ENCODE measurements around the gene BRD2. TPM values are rescaled to one million over a fixed set of nuclear protein-coding genes. Genes with fewer than 3 reads are reported as not detected.

Gene BRD2
- total RNA-seq, 3 donors from 2014 or later: 133 to 195 (median 168) TPM

GRCh38 chr6:32979720-32980487 is 11.5 kb downstream of the BRD2 start:
- Histone ChIP-seq H3K9me3 (no peaks in the 10 kb centered on the region), H3K4me3 (no peak overlapping the region), H3K36me3 (ENCODE audit: low read depth) (peaks cover 37% of the 10 kb centered on the region), H3K4me1 (ENCODE audit: low read depth) (peaks cover 87% of the 10 kb centered on the region)
- intact Hi-C loops (cut with DNase I, micrococcal nuclease): loop anchor here in 1 of 2 donors (10.0 kb wide), 2 partner anchors 45 to 95 kb away; no protein-coding TSS in a partner anchor
- no peak for ATAC-seq
- TF ChIP-seq, protein P1, sequence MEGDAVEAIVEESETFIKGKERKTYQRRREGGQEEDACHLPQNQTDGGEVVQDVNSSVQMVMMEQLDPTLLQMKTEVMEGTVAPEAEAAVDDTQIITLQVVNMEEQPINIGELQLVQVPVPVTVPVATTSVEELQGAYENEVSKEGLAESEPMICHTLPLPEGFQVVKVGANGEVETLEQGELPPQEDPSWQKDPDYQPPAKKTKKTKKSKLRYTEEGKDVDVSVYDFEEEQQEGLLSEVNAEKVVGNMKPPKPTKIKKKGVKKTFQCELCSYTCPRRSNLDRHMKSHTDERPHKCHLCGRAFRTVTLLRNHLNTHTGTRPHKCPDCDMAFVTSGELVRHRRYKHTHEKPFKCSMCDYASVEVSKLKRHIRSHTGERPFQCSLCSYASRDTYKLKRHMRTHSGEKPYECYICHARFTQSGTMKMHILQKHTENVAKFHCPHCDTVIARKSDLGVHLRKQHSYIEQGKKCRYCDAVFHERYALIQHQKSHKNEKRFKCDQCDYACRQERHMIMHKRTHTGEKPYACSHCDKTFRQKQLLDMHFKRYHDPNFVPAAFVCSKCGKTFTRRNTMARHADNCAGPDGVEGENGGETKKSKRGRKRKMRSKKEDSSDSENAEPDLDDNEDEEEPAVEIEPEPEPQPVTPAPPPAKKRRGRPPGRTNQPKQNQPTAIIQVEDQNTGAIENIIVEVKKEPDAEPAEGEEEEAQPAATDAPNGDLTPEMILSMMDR (IDR thresholded peaks at IDR 0.05): no peak
- DNase-seq: no peak

DNA sequence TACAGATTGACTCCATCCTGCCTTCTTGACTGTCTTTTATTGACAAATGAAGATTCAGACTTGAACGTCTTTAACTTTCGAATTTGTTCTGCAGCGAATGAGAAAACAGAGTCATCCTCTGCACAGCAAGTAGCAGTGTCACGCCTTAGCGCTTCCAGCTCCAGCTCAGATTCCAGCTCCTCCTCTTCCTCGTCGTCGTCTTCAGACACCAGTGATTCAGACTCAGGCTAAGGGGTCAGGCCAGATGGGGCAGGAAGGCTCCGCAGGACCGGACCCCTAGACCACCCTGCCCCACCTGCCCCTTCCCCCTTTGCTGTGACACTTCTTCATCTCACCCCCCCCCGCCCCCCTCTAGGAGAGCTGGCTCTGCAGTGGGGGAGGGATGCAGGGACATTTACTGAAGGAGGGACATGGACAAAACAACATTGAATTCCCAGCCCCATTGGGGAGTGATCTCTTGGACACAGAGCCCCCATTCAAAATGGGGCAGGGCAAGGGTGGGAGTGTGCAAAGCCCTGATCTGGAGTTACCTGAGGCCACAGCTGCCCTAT is 12.2 kb downstream of the BRD2 start:
- intact Hi-C loops (cut with DNase I, micrococcal nuclease): loop anchor here in 1 of 2 donors (10.0 kb wide), 2 partner anchors 46 to 96 kb away; no protein-coding TSS in a partner anchor
- Histone ChIP-seq H3K4me3 (no peak overlapping the region), H3K36me3 (ENCODE audit: low read depth) (peaks cover 33% of the 10 kb centered on the region), H3K9me3 (no peaks in the 10 kb centered on the region), H3K4me1 (ENCODE audit: low read depth) (peaks cover 84% of the 10 kb centered on the region)
- ATAC-seq (no peak), DNase-seq (no peak)
- TF ChIP-seq, protein P1 (IDR thresholded peaks at IDR 0.05): no peak

GRCh38 chr6:32982084-32982701 is 13.8 kb downstream of the BRD2 start:
- DNase-seq: no peak
- Histone ChIP-seq H3K36me3 (ENCODE audit: low read depth) (peaks cover 20% of the 10 kb centered on the region), H3K9me3 (no peaks in the 10 kb centered on the region), H3K4me1 (ENCODE audit: low read depth) (peaks cover 68% of the 10 kb centered on the region), H3K4me3 (no peak overlapping the region)
- ATAC-seq: no peak
- intact Hi-C loops (cut with DNase I, micrococcal nuclease): loop anchor here in 1 of 2 donors (10.0 kb wide), 2 partner anchors 47 to 97 kb away; no protein-coding TSS in a partner anchor
- TF ChIP-seq, protein P1 (IDR thresholded peaks at IDR 0.05): no peak

DNA sequence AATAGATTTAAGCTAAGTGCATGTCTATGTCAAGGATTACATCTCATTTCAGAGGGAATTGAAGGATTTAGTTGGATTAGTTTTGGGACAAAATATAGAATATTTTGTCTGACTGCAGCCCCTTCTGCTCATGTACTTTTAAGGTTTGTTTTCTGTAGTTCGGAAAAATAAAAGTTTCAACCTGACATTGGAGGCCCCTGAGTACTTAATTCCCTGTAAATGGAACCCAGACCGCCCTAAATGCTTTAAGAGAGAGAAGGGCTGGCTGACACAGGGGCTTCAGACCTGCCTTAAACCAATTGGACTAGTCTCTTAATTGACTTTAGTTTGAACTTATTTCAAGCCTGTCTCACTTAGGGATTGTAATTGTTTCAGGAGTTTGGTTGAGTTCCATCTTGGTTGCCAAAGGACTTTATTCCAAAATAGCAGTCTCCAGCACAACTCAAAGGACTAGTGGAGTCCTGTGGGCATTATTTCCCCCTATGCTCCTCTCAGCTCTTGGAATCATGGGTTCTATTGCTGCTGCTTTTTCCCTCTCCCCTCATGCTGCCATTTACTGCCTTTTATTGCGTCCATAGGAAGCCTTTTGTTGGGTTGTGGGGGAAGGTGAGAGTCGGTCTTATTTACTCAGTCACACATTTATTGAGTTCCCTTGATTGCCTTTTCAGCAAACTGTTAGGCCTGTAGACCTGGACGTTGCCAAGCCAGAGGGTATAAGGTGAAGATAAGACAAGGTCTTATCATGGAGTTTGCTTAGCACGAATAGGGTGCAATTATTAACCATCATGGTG is 14.5 kb downstream of the BRD2 start:
- Histone ChIP-seq H3K4me3 (no peak overlapping the region), H3K36me3 (ENCODE audit: low read depth) (peaks cover 20% of the 10 kb centered on the region), H3K4me1 (ENCODE audit: low read depth) (peaks cover 60% of the 10 kb centered on the region), H3K9me3 (no peaks in the 10 kb centered on the region)
- intact Hi-C loops (cut with DNase I, micrococcal nuclease): loop anchor here in 1 of 2 donors (10.0 kb wide), 2 partner anchors 48 to 98 kb away; no protein-coding TSS in a partner anchor
- TF ChIP-seq, protein P1 (IDR thresholded peaks at IDR 0.05): no peak
- ATAC-seq (peak; percentile 75), DNase-seq (peak in 1 of 3 donors; percentile 52)

DNA sequence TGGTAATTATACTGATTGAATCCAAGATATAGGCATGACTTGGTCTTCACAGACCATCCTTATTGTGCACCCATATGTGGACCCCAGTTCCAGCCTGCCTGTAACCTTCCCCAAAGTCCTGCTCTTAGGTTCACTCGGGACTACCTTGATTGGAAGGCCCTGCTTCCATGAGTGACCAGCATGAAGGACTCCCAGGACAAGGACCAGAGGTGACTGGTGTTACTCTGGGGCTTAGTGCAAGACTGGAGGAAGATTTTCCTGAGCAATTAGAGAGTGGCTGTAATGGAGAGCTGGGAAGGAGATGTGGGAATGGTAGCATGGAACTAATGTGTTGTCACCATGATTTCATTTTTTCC is 15.1 kb downstream of the BRD2 start:
- TF ChIP-seq, protein P1 (IDR thresholded peaks at IDR 0.05): no peak
- Histone ChIP-seq H3K4me1 (ENCODE audit: low read depth) (peaks cover 56% of the 10 kb centered on the region), H3K4me3 (no peak overlapping the region), H3K9me3 (no peaks in the 10 kb centered on the region), H3K36me3 (ENCODE audit: low read depth) (peaks cover 20% of the 10 kb centered on the region)
- intact Hi-C loops (cut with DNase I, micrococcal nuclease): loop anchor here in 1 of 2 donors (10.0 kb wide), 2 partner anchors 49 to 99 kb away; no protein-coding TSS in a partner anchor
- DNase-seq (no peak), ATAC-seq (peak; percentile 1)

Data from mucosa of descending colon (tissue), 3 donors.